OCI-LY7 (cell line): Measurements from ENCODE around the gene SOX8. TPM values are rescaled to one million over a fixed set of nuclear protein-coding genes. Genes with fewer than 3 reads are reported as not detected.
"Not testable (repeated sequence)": the region's sequence is repeated elsewhere in the genome, so short reads cannot be mapped to it uniquely, and the experiment has no call there.

Source experiments
- BruUV-seq: library from RNA; stranded (reverse); fragments of 400-500 nt; replicated peaks from 2 replicates; lab custom pipeline; 2021; lab: Mats Ljungman, UMichigan
- CTCF ChIA-PET: fragments of 300-600 bp; sonication (Branson Sonifier 250); formaldehyde crosslinking; loops from one replicate; lab custom pipeline; 2022; ENCODE audit warnings: antibody characterized with exemption; ENCODE audit not compliant: unreplicated experiment; lab: Charles Lee
- POLR2A ChIA-PET: fragments of 300-600 bp; sonication (Branson Sonifier 250); formaldehyde crosslinking; loops from one replicate; lab custom pipeline; 2022; ENCODE audit warnings: antibody characterized with exemption; lab: Charles Lee
- DNase-seq: peaks from one replicate; pipeline ENCODE4 v3.0.0-alpha.2; 2015; ENCODE audit warnings: low spot score
- H2AFZ ChIP-seq: fragments of 200-600 bp; sonication (generic), shearing (Covaris generic); 2 replicates; pipeline ENCODE4 v1.6.1; 2014; ENCODE audit warnings: mild to moderate bottlenecking, antibody characterized with exemption, low read length, moderate library complexity
- H3K27ac ChIP-seq: fragments of 200-600 bp; sonication (generic); 2 replicates; pipeline ENCODE4 v1.5.1; 2014; ENCODE audit warnings: mixed run types, low read depth, mild to moderate bottlenecking, moderate library complexity, low read length, inconsistent platforms; ENCODE audit not compliant: poor library complexity, severe bottlenecking
- H3K36me3 ChIP-seq: fragments of 200-600 bp; sonication (generic); 2 replicates; pipeline ENCODE4 v1.6.1; 2014; ENCODE audit warnings: mild to moderate bottlenecking, antibody characterized with exemption, low read length, moderate library complexity, mixed read lengths; ENCODE audit not compliant: insufficient read depth
- H3K4me1 ChIP-seq: fragments of 200-600 bp; sonication (generic); 2 replicates; pipeline ENCODE4 v1.5.1; 2014; ENCODE audit warnings: mild to moderate bottlenecking, low read length; ENCODE audit not compliant: insufficient read depth, poor library complexity, severe bottlenecking
- H3K4me2 ChIP-seq: fragments of 200-600 bp; sonication (generic); 2 replicates; pipeline ENCODE4 v1.6.1; 2014; ENCODE audit warnings: mild to moderate bottlenecking, low read length
- H3K4me3 ChIP-seq: fragments of 200-600 bp; sonication (generic); 2 replicates; pipeline ENCODE4 v1.5.1; 2014; ENCODE audit warnings: mild to moderate bottlenecking, low read depth, low read length; ENCODE audit not compliant: poor library complexity, severe bottlenecking
- H3K79me2 ChIP-seq: fragments of 200-600 bp; sonication (generic); 2 replicates; pipeline ENCODE4 v1.6.1; 2016; ENCODE audit warnings: low read depth, mild to moderate bottlenecking, low read length, moderate library complexity, mixed read lengths; ENCODE audit not compliant: insufficient read depth
- H3K9me2 ChIP-seq: fragments of 200-600 bp; sonication (generic); 2 replicates; pipeline ENCODE4 v1.6.1; 2016; ENCODE audit warnings: mild to moderate bottlenecking, low read length, mixed read lengths; ENCODE audit not compliant: insufficient read depth
- H3K9me3 ChIP-seq: fragments of 200-600 bp; sonication (generic); 2 replicates; pipeline ENCODE4 v1.6.1; 2014; ENCODE audit warnings: mild to moderate bottlenecking, mixed run types, low read length, mixed read lengths
- H4K20me1 ChIP-seq: fragments of 200-600 bp; sonication (generic); 2 replicates; pipeline ENCODE4 v1.6.1; 2014; ENCODE audit warnings: mild to moderate bottlenecking, antibody characterized with exemption, low read length, moderate library complexity, mixed read lengths; ENCODE audit not compliant: insufficient read depth
- EZH2phosphoT487 ChIP-seq: fragments of 200-600 bp; sonication (generic); IDR thresholded peaks from 2 replicates; pipeline ENCODE4 v1.6.1; 2018; ENCODE audit warnings: low read depth, borderline replicate concordance, mild to moderate bottlenecking, mixed run types, antibody characterized with exemption, low read length, moderate library complexity, mixed read lengths
- intact Hi-C: fragments of 100-400 bp; cut with micrococcal nuclease; formaldehyde crosslinking; loops from one replicate; pipeline ENCODE4 v1.10.0; 2022; ENCODE audit not compliant: unreplicated experiment
- total RNA-seq, 2 experiments: library from RNA; depleted of rRNA in 1 of 2; stranded (reverse); fragments of >200 nt in 1 of 2; shearing (Covaris generic) in 1 of 2; gene quantifications; 2 replicates each; pipeline ENCODE4 v1.2.3, GENCODE V29; 2014 to 2022
- TF ChIP-seq, protein P1 (sequence below): fragments of 200-600 bp; sonication (generic); conservative IDR thresholded peaks from 2 replicates; pipeline ENCODE4 v1.5.1; 2014; ENCODE audit warnings: mild to moderate bottlenecking, antibody characterized with exemption, low read length, moderate library complexity, mixed read lengths

SOX8 gene
- total RNA-seq, 2 experiments from 2014 or later = 0.85 to 2.4 TPM

DNA sequence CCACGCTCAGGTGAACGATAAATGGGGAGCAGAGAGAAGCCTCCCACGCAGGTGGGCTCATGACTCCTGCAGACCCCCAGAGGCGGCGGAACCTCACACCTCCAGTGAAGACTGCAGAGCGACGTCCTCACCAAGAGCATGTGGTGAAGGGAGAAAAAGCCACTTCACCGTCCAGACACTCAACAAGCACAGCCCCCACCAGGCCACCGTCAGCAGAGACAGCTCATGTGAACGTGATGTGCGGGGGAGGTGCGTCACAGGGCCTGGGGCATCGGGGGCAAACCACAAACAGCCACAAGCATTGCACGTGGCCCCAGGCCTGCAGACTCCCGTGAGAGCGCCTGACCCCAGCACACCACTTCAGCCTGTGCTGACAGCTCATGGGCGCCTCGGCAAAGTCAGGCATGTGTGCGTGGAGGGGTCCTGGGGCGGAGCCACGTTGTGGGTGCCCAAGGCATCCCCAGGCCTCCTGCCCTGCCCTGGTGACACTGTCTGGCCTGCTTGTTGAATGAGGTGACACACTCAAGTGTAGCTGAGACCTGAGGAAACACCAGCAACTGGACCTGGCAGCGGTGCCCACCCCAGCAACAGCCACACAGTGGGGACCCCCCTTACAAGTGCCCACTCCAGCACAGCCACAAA, 29.8 kb upstream of the SOX8 start:
- no peak overlapping the region for H2AFZ ChIP-seq
- ChIA-PET CTCF (no interaction called here), POLR2A (interaction anchor here (0.6 kb wide), 1 partner anchor 148 kb away, joined by 3 read pairs; no protein-coding TSS in a partner anchor)
- intact Hi-C loops = no loop called here
- peaks cover under 1% of the 10 kb centered on the region; the same call in 1 of the 2 replicates for H3K36me3 ChIP-seq
- BruUV-seq = no TSS peak
- no peak for DNase-seq
- H3K4me2 ChIP-seq = no peak overlapping the region
- no peaks in the 10 kb centered on the region for H4K20me1 ChIP-seq
- H3K9me3 ChIP-seq = no peaks in the 10 kb centered on the region
- no peak overlapping the region for H3K4me3 ChIP-seq
- TF ChIP-seq, protein P1, sequence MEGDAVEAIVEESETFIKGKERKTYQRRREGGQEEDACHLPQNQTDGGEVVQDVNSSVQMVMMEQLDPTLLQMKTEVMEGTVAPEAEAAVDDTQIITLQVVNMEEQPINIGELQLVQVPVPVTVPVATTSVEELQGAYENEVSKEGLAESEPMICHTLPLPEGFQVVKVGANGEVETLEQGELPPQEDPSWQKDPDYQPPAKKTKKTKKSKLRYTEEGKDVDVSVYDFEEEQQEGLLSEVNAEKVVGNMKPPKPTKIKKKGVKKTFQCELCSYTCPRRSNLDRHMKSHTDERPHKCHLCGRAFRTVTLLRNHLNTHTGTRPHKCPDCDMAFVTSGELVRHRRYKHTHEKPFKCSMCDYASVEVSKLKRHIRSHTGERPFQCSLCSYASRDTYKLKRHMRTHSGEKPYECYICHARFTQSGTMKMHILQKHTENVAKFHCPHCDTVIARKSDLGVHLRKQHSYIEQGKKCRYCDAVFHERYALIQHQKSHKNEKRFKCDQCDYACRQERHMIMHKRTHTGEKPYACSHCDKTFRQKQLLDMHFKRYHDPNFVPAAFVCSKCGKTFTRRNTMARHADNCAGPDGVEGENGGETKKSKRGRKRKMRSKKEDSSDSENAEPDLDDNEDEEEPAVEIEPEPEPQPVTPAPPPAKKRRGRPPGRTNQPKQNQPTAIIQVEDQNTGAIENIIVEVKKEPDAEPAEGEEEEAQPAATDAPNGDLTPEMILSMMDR = no peak
- no peak for TF ChIP-seq EZH2phosphoT487
- no peaks in the 10 kb centered on the region for H3K9me2 ChIP-seq
- H3K4me1 ChIP-seq = no peaks in the 10 kb centered on the region
- no peak overlapping the region for H3K27ac ChIP-seq
- H3K79me2 ChIP-seq = no peaks in the 10 kb centered on the region

- Histone ChIP-seq H3K9me2 (no peaks in the 10 kb centered on the region), H3K4me3 (no peak overlapping the region), H4K20me1 (no peaks in the 10 kb centered on the region), H3K27ac (no peak overlapping the region), H3K36me3 (no peaks in the 10 kb centered on the region), H3K9me3 (no peaks in the 10 kb centered on the region), H3K79me2 (no peaks in the 10 kb centered on the region), H3K4me2 (no peak overlapping the region), H2AFZ (no peak overlapping the region), H3K4me1 (no peaks in the 10 kb centered on the region)
- ChIA-PET CTCF (no interaction called here), POLR2A (no interaction called here)
- TF ChIP-seq EZH2phosphoT487 = no peak
- TF ChIP-seq, protein P1 = no peak
- BruUV-seq = no TSS peak
- intact Hi-C loops = no loop called here
- no peak for DNase-seq
These were observed 29.2 kb upstream of the SOX8 start for GRCh38 chr16:952321-952720.

- not testable (repeated sequence) for H3K4me3 ChIP-seq
- CTCF ChIA-PET = interaction anchor here (0.6 kb wide), 1 partner anchor 31 kb away, joined by 3 read pairs; no protein-coding TSS in a partner anchor
These were observed 27.8 kb upstream of the SOX8 start for GRCh38 chr16:953818-954217.

DNA sequence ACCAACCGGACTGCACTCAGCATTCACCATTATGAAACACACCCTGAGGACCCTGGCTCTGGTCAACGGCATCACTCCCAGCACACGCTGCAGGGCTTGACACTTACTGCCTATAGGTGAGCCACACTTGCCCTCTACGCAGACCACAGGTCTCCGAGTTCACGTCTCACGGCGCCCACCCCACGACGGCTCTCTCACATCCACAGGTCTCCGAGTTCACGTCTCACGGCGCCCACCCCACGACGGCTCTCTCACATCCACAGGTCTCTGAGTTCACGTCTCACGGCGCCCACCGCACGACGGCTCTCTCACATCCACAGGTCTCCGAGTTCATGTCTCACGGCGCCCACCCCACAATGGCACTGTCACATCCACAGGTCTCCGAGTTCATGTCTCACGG, 25.8 kb upstream of the SOX8 start:
- H3K36me3 ChIP-seq, H3K9me2 ChIP-seq, H3K9me3 ChIP-seq, H3K4me3 ChIP-seq, CTCF ChIA-PET, POLR2A ChIA-PET, H3K27ac ChIP-seq, H3K4me1 ChIP-seq, BruUV-seq, DNase-seq, H4K20me1 ChIP-seq, H3K4me2 ChIP-seq, H2AFZ ChIP-seq, intact Hi-C loops, H3K79me2 ChIP-seq: not testable (repeated sequence)

More at GRCh38 chr16:953818-954217, 27.8 kb upstream of the SOX8 start:
- H3K79me2 ChIP-seq, H4K20me1 ChIP-seq, H3K36me3 ChIP-seq, DNase-seq, H3K27ac ChIP-seq, H3K9me2 ChIP-seq, H2AFZ ChIP-seq, H3K9me3 ChIP-seq, BruUV-seq, intact Hi-C loops, H3K4me1 ChIP-seq, H3K4me2 ChIP-seq: not testable (repeated sequence)
- POLR2A ChIA-PET = interaction anchor here (1.4 kb wide), 1 partner anchor 10 kb away, joined by 4 read pairs; no protein-coding TSS in a partner anchor
